ENCODE data around the gene NF1. TPM values are rescaled to one million over a fixed set of nuclear protein-coding genes. Genes with fewer than 3 reads are reported as not detected.
"Not testable (repeated sequence)": the region's sequence is repeated elsewhere in the genome, so short reads cannot be mapped to it uniquely, and the experiment has no call there.

The NF1 gene
- total RNA-seq, 1 donor from 2014 or later: 42.5 TPM

- Histone ChIP-seq H3K4me1 (no peaks in the 10 kb centered on the region), H3K36me3 (peaks cover 35% of the 10 kb centered on the region), H3K27me3 (ENCODE audit: low read depth) (no peaks in the 10 kb centered on the region), H3K27ac (replicated peaks) (no peak overlapping the region), H3K9me3 (replicated peaks) (no peaks in the 10 kb centered on the region), H3K4me3 (no peak overlapping the region)
- TF ChIP-seq CTCF (IDR thresholded peaks at IDR 0.05; ENCODE audit: borderline replicate concordance): no peak
- intact Hi-C loops (cut with micrococcal nuclease): no loop called here
- DNase-seq: no peak
Observed at GRCh38 chr17:31260151-31260550, 165.4 kb downstream of the NF1 start.

- Histone ChIP-seq H3K36me3 (peaks cover 50% of the 10 kb centered on the region), H3K27me3 (ENCODE audit: low read depth) (no peaks in the 10 kb centered on the region), H3K27ac (replicated peaks) (no peak overlapping the region), H3K9me3 (replicated peaks) (no peaks in the 10 kb centered on the region), H3K4me3 (no peak overlapping the region), H3K4me1 (no peaks in the 10 kb centered on the region)
- no peak for DNase-seq
- TF ChIP-seq CTCF (IDR thresholded peaks at IDR 0.05; ENCODE audit: borderline replicate concordance): no peak
- intact Hi-C loops (cut with micrococcal nuclease): no loop called here
Observed at GRCh38 chr17:31261601-31262000, 166.8 kb downstream of the NF1 start.

GRCh38 chr17:31262923-31263322, 168.1 kb downstream of the NF1 start:
- DNase-seq; intact Hi-C loops (cut with micrococcal nuclease); H3K4me3 ChIP-seq; H3K4me1 ChIP-seq; H3K27ac ChIP-seq (replicated peaks); H3K27me3 ChIP-seq (ENCODE audit: low read depth); H3K9me3 ChIP-seq (replicated peaks): not testable (repeated sequence)
- peaks cover 55% of the 10 kb centered on the region for H3K36me3 ChIP-seq

- H3K36me3 ChIP-seq: peaks cover 51% of the 10 kb centered on the region
Observed at GRCh38 chr17:31266042-31266441, 171.3 kb downstream of the NF1 start.

GRCh38 chr17:31269036-31269577, 174.3 kb downstream of the NF1 start:
- Histone ChIP-seq H3K36me3 (peaks cover 43% of the 10 kb centered on the region), H3K27me3 (ENCODE audit: low read depth) (no peaks in the 10 kb centered on the region), H3K9me3 (replicated peaks) (no peaks in the 10 kb centered on the region), H3K27ac (replicated peaks) (peak overlapping the region; percentile 50), H3K4me3 (no peak overlapping the region), H3K4me1 (peaks cover 41% of the 10 kb centered on the region)
- DNase-seq: no peak
- intact Hi-C loops (cut with micrococcal nuclease): no loop called here
- no peak for TF ChIP-seq CTCF (IDR thresholded peaks at IDR 0.05; ENCODE audit: borderline replicate concordance)

More at GRCh38 chr17:31266042-31266441, 171.3 kb downstream of the NF1 start:
- no peak overlapping the region for H3K4me3 ChIP-seq
- intact Hi-C loops (cut with micrococcal nuclease): no loop called here
- H3K4me1 ChIP-seq: peaks cover 26% of the 10 kb centered on the region
- no peaks in the 10 kb centered on the region for H3K27me3 ChIP-seq (ENCODE audit: low read depth)
- no peak for TF ChIP-seq CTCF (IDR thresholded peaks at IDR 0.05; ENCODE audit: borderline replicate concordance)
- H3K27ac ChIP-seq (replicated peaks): no peak overlapping the region
- H3K9me3 ChIP-seq (replicated peaks): no peaks in the 10 kb centered on the region
- no peak for DNase-seq

- H3K27ac ChIP-seq (replicated peaks): peak overlapping the region; percentile 50
- no peak for DNase-seq
- no peaks in the 10 kb centered on the region for H3K9me3 ChIP-seq (replicated peaks)
- H3K4me3 ChIP-seq: no peak overlapping the region
- no peak for TF ChIP-seq CTCF (IDR thresholded peaks at IDR 0.05; ENCODE audit: borderline replicate concordance)
- intact Hi-C loops (cut with micrococcal nuclease): no loop called here
- peaks cover 46% of the 10 kb centered on the region for H3K4me1 ChIP-seq
- peaks cover 43% of the 10 kb centered on the region for H3K36me3 ChIP-seq
- no peaks in the 10 kb centered on the region for H3K27me3 ChIP-seq (ENCODE audit: low read depth)
Observed at GRCh38 chr17:31269578-31269983, 174.8 kb downstream of the NF1 start.

All from left ventricle myocardium inferior (tissue), 1 donor.